Measurements from ENCODE around the gene BCL2L11.
A peak's percentile ranks its signal among the peaks of the same experiment; 100 is the strongest.

The BCL2L11 gene

DNA sequence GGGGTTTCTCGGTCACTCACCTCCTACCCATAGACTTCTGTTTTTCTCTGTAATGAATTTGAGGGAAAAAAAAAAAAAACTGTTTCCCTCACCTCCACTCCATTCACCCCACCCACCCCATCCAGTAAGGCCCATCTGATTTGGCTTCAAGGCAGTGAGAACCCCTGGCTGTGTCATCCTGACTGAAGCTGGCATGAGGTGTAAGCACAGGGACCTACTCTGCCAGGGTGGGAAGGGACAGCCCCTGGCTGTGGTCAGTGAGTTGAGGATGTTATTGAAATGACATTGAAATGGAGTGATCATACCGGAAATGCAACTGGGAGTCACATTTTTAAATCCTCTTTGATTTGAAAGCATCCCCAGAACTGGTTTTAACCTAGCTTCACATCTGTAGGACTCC lies 19.1 kb upstream of the BCL2L11 start:
- H3K27ac ChIP-seq (ENCODE audit: low read length): no peak overlapping the region
- no peaks in the 10 kb centered on the region for H3K36me3 ChIP-seq (ENCODE audit: control insufficient read depth, insufficient read depth, low read length)
- no peak for DNase-seq (ENCODE audit: low read depth, low spot score)
- no peaks in the 10 kb centered on the region for H3K9me3 ChIP-seq (ENCODE audit: control insufficient read depth, insufficient read depth, low read length)
- no peaks in the 10 kb centered on the region for H3K4me1 ChIP-seq (ENCODE audit: control insufficient read depth, insufficient read depth, low read length)
- WGBS (ENCODE audit: insufficient coverage, insufficient read length): no CpG with 5 or more reads among the region's 2 CpGs
- no peak overlapping the region for H3K4me3 ChIP-seq (ENCODE audit: low read length)
- no peaks in the 10 kb centered on the region for H3K27me3 ChIP-seq (ENCODE audit: control insufficient read depth, insufficient read depth, low read length)

DNA sequence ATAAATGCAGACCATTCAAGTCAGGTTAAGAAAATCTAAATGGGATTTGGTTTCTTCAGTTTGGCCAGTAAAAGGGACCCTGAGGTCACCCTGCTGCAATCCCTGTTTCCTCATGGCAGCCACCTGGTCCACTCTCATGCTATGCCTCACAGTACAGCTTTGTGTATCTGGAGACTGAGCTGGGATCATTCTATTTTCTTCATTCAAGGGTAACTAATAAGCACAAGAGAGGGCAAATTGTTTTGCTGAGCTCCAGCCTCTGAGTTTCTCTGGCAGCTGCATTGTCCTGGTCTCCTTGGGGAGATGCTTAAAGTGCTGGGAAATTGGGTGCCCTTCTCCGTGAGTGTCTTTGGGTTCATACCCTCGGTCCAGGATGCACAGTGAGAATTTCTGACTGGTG lies 18.5 kb upstream of the BCL2L11 start:
- Histone ChIP-seq H3K4me3 (ENCODE audit: low read length) (no peak overlapping the region), H3K36me3 (ENCODE audit: control insufficient read depth, insufficient read depth, low read length) (no peaks in the 10 kb centered on the region), H3K9me3 (ENCODE audit: control insufficient read depth, insufficient read depth, low read length) (no peaks in the 10 kb centered on the region), H3K4me1 (ENCODE audit: control insufficient read depth, insufficient read depth, low read length) (no peaks in the 10 kb centered on the region), H3K27me3 (ENCODE audit: control insufficient read depth, insufficient read depth, low read length) (no peaks in the 10 kb centered on the region), H3K27ac (ENCODE audit: low read length) (no peak overlapping the region)
- no CpG with 5 or more reads among the region's 2 CpGs for WGBS (ENCODE audit: insufficient coverage, insufficient read length)
- no peak for DNase-seq (ENCODE audit: low read depth, low spot score)

DNA sequence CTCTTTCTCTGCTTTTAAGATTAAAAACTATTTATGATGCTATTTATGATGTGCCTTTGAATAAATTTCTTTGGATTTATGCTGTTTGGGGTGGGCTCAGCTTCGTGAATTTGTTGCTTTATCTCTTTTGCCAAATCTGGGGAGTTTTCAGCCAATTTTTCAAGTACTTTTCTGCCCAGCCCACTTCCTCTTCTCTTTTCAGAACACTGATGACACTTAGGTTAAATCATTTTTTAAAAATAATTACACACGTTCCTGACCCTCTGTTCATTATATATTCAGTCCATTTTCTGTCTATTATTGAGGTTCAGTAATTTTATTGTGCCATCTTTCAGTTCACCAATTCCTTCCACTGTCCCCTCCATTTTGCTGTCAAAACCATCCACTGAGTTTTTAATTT lies 14.8 kb upstream of the BCL2L11 start:
- no peak for DNase-seq (ENCODE audit: low read depth, low spot score)
- no CpG with 5 or more reads among the region's 2 CpGs for WGBS (ENCODE audit: insufficient coverage, insufficient read length)
- Histone ChIP-seq H3K4me1 (ENCODE audit: control insufficient read depth, insufficient read depth, low read length) (no peaks in the 10 kb centered on the region), H3K27ac (ENCODE audit: low read length) (no peak overlapping the region), H3K9me3 (ENCODE audit: control insufficient read depth, insufficient read depth, low read length) (no peaks in the 10 kb centered on the region), H3K36me3 (ENCODE audit: control insufficient read depth, insufficient read depth, low read length) (no peaks in the 10 kb centered on the region), H3K27me3 (ENCODE audit: control insufficient read depth, insufficient read depth, low read length) (no peaks in the 10 kb centered on the region), H3K4me3 (ENCODE audit: low read length) (no peak overlapping the region)

DNA sequence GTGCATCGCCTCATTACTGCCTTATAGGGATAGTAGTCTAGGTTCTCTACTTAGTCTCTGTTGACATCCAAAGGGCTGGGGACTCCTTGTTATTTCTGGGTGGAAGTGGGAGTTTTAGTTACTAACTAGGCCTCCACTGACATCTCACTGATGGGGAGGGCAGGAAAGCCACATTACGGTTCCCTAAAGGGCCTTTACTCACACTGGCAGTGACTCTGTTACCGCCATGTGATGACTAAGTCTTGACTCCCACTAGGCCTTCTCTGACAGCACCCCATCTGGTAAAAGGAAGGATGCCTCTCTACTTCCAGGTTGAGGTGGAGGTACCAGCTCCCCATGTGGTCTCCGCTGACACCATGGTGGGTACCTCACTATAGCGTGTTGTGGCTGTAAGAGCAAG lies 14.0 kb upstream of the BCL2L11 start:
- H3K27me3 ChIP-seq (ENCODE audit: control insufficient read depth, insufficient read depth, low read length): no peaks in the 10 kb centered on the region
- H3K9me3 ChIP-seq (ENCODE audit: control insufficient read depth, insufficient read depth, low read length): no peaks in the 10 kb centered on the region
- H3K4me3 ChIP-seq (ENCODE audit: low read length): no peak overlapping the region
- no CpG with 5 or more reads among the region's 5 CpGs for WGBS (ENCODE audit: insufficient coverage, insufficient read length)
- H3K27ac ChIP-seq (ENCODE audit: low read length): no peak overlapping the region
- no peaks in the 10 kb centered on the region for H3K4me1 ChIP-seq (ENCODE audit: control insufficient read depth, insufficient read depth, low read length)
- no peak for DNase-seq (ENCODE audit: low read depth, low spot score)
- no peaks in the 10 kb centered on the region for H3K36me3 ChIP-seq (ENCODE audit: control insufficient read depth, insufficient read depth, low read length)

DNA sequence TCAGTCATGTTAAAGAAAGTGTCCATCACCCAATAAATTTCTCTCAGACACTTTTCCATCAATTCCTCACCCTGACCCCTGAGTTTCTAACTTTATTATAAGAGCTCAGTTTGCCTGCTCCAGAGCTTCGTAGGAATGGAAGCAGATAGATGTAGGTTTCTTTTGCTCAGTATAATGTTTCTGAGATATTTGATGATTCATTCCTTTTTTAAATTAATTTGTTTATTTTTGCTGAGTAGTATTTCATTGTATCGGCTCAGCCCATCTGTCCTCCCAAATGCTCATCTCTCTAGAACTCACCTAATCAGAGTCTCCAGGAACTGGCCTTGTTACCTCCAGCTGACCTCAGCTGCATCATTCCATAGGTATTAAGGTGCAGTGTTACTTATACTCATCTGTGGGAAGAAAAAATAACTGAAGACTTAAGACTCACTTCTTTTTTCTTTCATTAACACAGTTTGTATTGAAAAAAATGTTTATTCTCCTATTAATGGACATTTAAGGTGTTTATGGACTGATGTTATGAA lies 11.9 kb upstream of the BCL2L11 start:
- no peak overlapping the region for H3K27ac ChIP-seq (ENCODE audit: low read length)

DNA sequence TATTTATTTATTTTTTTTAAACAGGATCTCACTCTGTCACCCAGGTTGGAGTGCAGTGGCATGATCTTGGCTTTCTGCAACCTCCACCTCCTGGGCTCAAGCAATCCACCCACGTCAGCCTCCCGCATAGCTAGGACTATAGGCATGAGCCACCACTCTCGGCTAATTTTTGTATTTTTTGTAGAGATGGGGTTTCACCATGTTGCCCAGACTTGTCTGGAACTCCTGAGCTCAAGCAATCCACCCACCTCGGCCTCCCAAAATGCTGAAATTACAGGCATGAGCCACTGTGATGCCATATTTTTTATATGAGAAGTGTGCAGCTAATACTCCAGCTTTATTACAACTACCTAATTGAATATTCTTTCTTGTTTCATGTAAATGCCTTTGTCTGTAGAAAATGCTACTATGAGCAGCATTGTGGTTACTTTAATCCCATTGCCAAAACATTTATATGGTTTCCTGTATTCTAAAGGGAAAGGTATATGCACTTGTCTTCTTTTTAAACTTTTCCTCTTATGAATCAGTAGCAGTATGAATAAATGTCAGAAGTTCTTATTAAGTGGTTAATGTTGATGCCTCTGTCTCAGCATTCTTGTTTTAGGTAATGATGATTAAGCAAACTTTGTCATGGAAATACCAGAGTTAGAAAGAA lies 9.5 kb upstream of the BCL2L11 start:
- WGBS (ENCODE audit: insufficient coverage, insufficient read length): no CpG with 5 or more reads among the region's 4 CpGs
- H3K36me3 ChIP-seq (ENCODE audit: control insufficient read depth, insufficient read depth, low read length): no peaks in the 10 kb centered on the region
- no peaks in the 10 kb centered on the region for H3K9me3 ChIP-seq (ENCODE audit: control insufficient read depth, insufficient read depth, low read length)
- DNase-seq (ENCODE audit: low read depth, low spot score): no peak
- H3K4me1 ChIP-seq (ENCODE audit: control insufficient read depth, insufficient read depth, low read length): no peaks in the 10 kb centered on the region
- no peak overlapping the region for H3K4me3 ChIP-seq (ENCODE audit: low read length)
- H3K27me3 ChIP-seq (ENCODE audit: control insufficient read depth, insufficient read depth, low read length): no peaks in the 10 kb centered on the region
- no peak overlapping the region for H3K27ac ChIP-seq (ENCODE audit: low read length)

More for the DNA sequence above, 11.9 kb upstream of the BCL2L11 start:
- no CpG with 5 or more reads among the region's 2 CpGs for WGBS (ENCODE audit: insufficient coverage, insufficient read length)
- Histone ChIP-seq H3K27me3 (ENCODE audit: control insufficient read depth, insufficient read depth, low read length) (no peaks in the 10 kb centered on the region), H3K4me1 (ENCODE audit: control insufficient read depth, insufficient read depth, low read length) (no peaks in the 10 kb centered on the region), H3K36me3 (ENCODE audit: control insufficient read depth, insufficient read depth, low read length) (no peaks in the 10 kb centered on the region), H3K9me3 (ENCODE audit: control insufficient read depth, insufficient read depth, low read length) (no peaks in the 10 kb centered on the region), H3K4me3 (ENCODE audit: low read length) (no peak overlapping the region)
- DNase-seq (ENCODE audit: low read depth, low spot score): no peak

- no CpG with 5 or more reads among the region's 1 CpG for WGBS (ENCODE audit: insufficient coverage, insufficient read length)
- no peaks in the 10 kb centered on the region for H3K9me3 ChIP-seq (ENCODE audit: control insufficient read depth, insufficient read depth, low read length)
- no peak for DNase-seq (ENCODE audit: low read depth, low spot score)
- peaks cover 7% of the 10 kb centered on the region for H3K4me1 ChIP-seq (ENCODE audit: control insufficient read depth, insufficient read depth, low read length)
- no peaks in the 10 kb centered on the region for H3K36me3 ChIP-seq (ENCODE audit: control insufficient read depth, insufficient read depth, low read length)
- H3K27ac ChIP-seq (ENCODE audit: low read length): no peak overlapping the region
- peaks cover 13% of the 10 kb centered on the region for H3K27me3 ChIP-seq (ENCODE audit: control insufficient read depth, insufficient read depth, low read length)
- H3K4me3 ChIP-seq (ENCODE audit: low read length): no peak overlapping the region
Measured at GRCh38 chr2:111113838-111114237, 6.9 kb upstream of the BCL2L11 start.

- peaks cover 10% of the 10 kb centered on the region for H3K4me1 ChIP-seq (ENCODE audit: control insufficient read depth, insufficient read depth, low read length)
- H3K9me3 ChIP-seq (ENCODE audit: control insufficient read depth, insufficient read depth, low read length): no peaks in the 10 kb centered on the region
- H3K4me3 ChIP-seq (ENCODE audit: low read length): no peak overlapping the region
- no CpG with 5 or more reads among the region's 7 CpGs for WGBS (ENCODE audit: insufficient coverage, insufficient read length)
- DNase-seq (ENCODE audit: low read depth, low spot score): no peak
- no peaks in the 10 kb centered on the region for H3K36me3 ChIP-seq (ENCODE audit: control insufficient read depth, insufficient read depth, low read length)
- peaks cover 27% of the 10 kb centered on the region for H3K27me3 ChIP-seq (ENCODE audit: control insufficient read depth, insufficient read depth, low read length)
- no peak overlapping the region for H3K27ac ChIP-seq (ENCODE audit: low read length)
Measured at GRCh38 chr2:111116011-111116746, 4.5 kb upstream of the BCL2L11 start.

DNA sequence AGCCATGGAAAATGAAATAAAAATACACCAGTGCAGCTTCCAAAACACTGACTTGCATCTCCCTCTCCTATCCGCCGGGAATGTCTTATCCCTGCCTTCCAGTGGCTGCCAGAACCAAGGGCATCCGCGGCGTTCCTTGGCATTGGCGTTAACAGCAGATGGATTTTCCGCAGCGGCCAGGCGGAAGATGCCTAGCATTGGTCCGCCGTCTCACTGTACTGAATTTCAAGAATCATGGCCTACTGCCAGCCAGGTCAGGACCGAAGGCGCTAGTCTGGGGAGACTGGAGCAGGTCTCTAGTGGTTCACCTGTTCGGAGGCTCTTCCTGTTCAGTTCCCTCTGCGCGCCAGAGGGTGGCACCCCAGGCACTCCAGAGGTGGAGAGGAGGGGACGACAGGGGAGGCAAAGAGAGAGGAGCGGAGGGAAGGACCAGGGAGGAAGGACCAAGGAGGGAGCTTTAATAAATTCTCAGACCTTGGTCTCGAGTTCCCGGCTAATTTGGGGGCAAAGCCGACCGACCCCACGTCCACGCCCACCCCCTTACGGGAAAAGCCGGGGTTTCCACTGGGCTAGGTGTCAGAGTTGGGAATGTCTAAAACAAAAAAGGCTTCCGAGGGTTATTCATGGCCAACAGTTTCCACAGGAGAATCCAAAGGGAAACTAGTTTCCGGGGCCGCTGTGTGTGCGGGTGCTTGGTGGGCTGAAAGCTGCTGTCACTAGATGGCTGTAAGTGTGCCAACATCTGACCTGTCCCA lies 3.7 kb upstream of the BCL2L11 start:
- H3K27me3 ChIP-seq (ENCODE audit: control insufficient read depth, insufficient read depth, low read length): peaks cover 31% of the 10 kb centered on the region
- H3K4me3 ChIP-seq (ENCODE audit: low read length): peak overlapping the region; percentile 33; the same call in 1 of the 2 replicates
- H3K4me1 ChIP-seq (ENCODE audit: control insufficient read depth, insufficient read depth, low read length): peaks cover 10% of the 10 kb centered on the region
- no peaks in the 10 kb centered on the region for H3K36me3 ChIP-seq (ENCODE audit: control insufficient read depth, insufficient read depth, low read length)
- no CpG with 5 or more reads among the region's 30 CpGs for WGBS (ENCODE audit: insufficient coverage, insufficient read length)
- H3K9me3 ChIP-seq (ENCODE audit: control insufficient read depth, insufficient read depth, low read length): no peaks in the 10 kb centered on the region
- no peak overlapping the region for H3K27ac ChIP-seq (ENCODE audit: low read length)
- DNase-seq (ENCODE audit: low read depth, low spot score): no peak

All from iPS DF 6.9 (cell line).